Central memory CD8-positive, alpha-beta T cell (primary cell): ENCODE results near the gene MCOLN2.
"Not testable (repeated sequence)": the region's sequence is repeated elsewhere in the genome, so short reads cannot be mapped to it uniquely, and the experiment has no call there.

Source experiments
- ATAC-seq: fragments of 150-1000 bp; cut with Tn5 transposase; replicated peaks from 2 replicates; pipeline ENCODE4 v1.10.0; 2022; ENCODE audit warnings: mild to moderate bottlenecking, moderate FRiP score, moderate number of reproducible peaks; ENCODE audit not compliant: poor library complexity, severe bottlenecking; ENCODE audit errors: extremely low read depth
- DNase-seq, 2 donors: peaks; one replicate each; pipeline ENCODE4 v3.0.0; 2021; ENCODE audit warnings: low spot score in 2 of 2
- H3K27ac Mint-ChIP-seq: one replicate; pipeline ENCODE4 v1.8.0; 2022; ENCODE audit warnings: low read depth, mild to moderate bottlenecking, moderate library complexity, mixed read lengths
- H3K27me3 Mint-ChIP-seq: one replicate; pipeline ENCODE4 v1.8.0; 2022; ENCODE audit warnings: mixed read lengths
- H3K36me3 Mint-ChIP-seq: one replicate; pipeline ENCODE4 v1.8.0; 2022; ENCODE audit warnings: mild to moderate bottlenecking, moderate library complexity, mixed read lengths; ENCODE audit not compliant: insufficient read depth
- H3K4me1 Mint-ChIP-seq: one replicate; pipeline ENCODE4 v1.8.0; 2022; ENCODE audit warnings: mixed read lengths
- H3K4me3 Mint-ChIP-seq: one replicate; pipeline ENCODE4 v1.8.0; 2022; ENCODE audit warnings: mild to moderate bottlenecking, moderate library complexity, mixed read lengths
- H3K9me3 Mint-ChIP-seq: one replicate; pipeline ENCODE4 v1.8.0; 2022; ENCODE audit warnings: mixed read lengths

MCOLN2 gene

GRCh38 chr1:84929581-84929980, 67.3 kb downstream of the MCOLN2 start:
- Mint-ChIP-seq H3K4me1 (no peaks in the 10 kb centered on the region), H3K27me3 (no peaks in the 10 kb centered on the region), H3K9me3 (no peaks in the 10 kb centered on the region), H3K27ac (no peak overlapping the region), H3K36me3 (peaks cover 14% of the 10 kb centered on the region), H3K4me3 (no peak overlapping the region)
- ATAC-seq (no peak), DNase-seq (no peak)

GRCh38 chr1:84928979-84929378, 67.9 kb downstream of the MCOLN2 start:
- no peaks in the 10 kb centered on the region for H3K27me3 Mint-ChIP-seq
- no peak overlapping the region for H3K4me3 Mint-ChIP-seq
- no peak overlapping the region for H3K27ac Mint-ChIP-seq
- H3K36me3 Mint-ChIP-seq = peaks cover 14% of the 10 kb centered on the region
- ATAC-seq (no peak), DNase-seq (no peak)
- no peaks in the 10 kb centered on the region for H3K9me3 Mint-ChIP-seq
- H3K4me1 Mint-ChIP-seq = no peaks in the 10 kb centered on the region

- H3K27me3 Mint-ChIP-seq = peaks cover 13% of the 10 kb centered on the region
- ATAC-seq (no peak), DNase-seq (no peak)
- H3K27ac Mint-ChIP-seq = no peak overlapping the region
- no peaks in the 10 kb centered on the region for H3K9me3 Mint-ChIP-seq
- H3K36me3 Mint-ChIP-seq = peaks cover 6% of the 10 kb centered on the region
- no peak overlapping the region for H3K4me3 Mint-ChIP-seq
- no peaks in the 10 kb centered on the region for H3K4me1 Mint-ChIP-seq
Measured at GRCh38 chr1:84923317-84923716, 73.6 kb downstream of the MCOLN2 start.

- Mint-ChIP-seq H3K27ac (no peak overlapping the region), H3K4me1 (no peaks in the 10 kb centered on the region), H3K9me3 (no peaks in the 10 kb centered on the region), H3K4me3 (no peak overlapping the region), H3K36me3 (peaks cover 4% of the 10 kb centered on the region), H3K27me3 (peaks cover 21% of the 10 kb centered on the region)
- DNase-seq = no peak
- ATAC-seq = no peak
Measured at GRCh38 chr1:84920159-84920558, 76.8 kb downstream of the MCOLN2 start.

- Mint-ChIP-seq H3K9me3 (no peaks in the 10 kb centered on the region), H3K27me3 (peaks cover 21% of the 10 kb centered on the region), H3K36me3 (peaks cover 2% of the 10 kb centered on the region), H3K4me3 (no peak overlapping the region), H3K4me1 (no peaks in the 10 kb centered on the region), H3K27ac (no peak overlapping the region)
- ATAC-seq (no peak), DNase-seq (no peak)
Measured at GRCh38 chr1:84919461-84919970, 77.4 kb downstream of the MCOLN2 start.

GRCh38 chr1:84918726-84919336, 78.1 kb downstream of the MCOLN2 start:
- Mint-ChIP-seq H3K9me3 (no peaks in the 10 kb centered on the region), H3K4me1 (no peaks in the 10 kb centered on the region), H3K27me3 (peaks cover 21% of the 10 kb centered on the region), H3K36me3 (peaks cover 2% of the 10 kb centered on the region), H3K4me3 (no peak overlapping the region), H3K27ac (no peak overlapping the region)
- DNase-seq (no peak), ATAC-seq (no peak)

- H3K36me3 Mint-ChIP-seq = peaks cover 1% of the 10 kb centered on the region
- DNase-seq (no peak), ATAC-seq (no peak)
- no peaks in the 10 kb centered on the region for H3K9me3 Mint-ChIP-seq
- H3K27ac Mint-ChIP-seq = no peak overlapping the region
- H3K27me3 Mint-ChIP-seq = peaks cover 21% of the 10 kb centered on the region
- no peak overlapping the region for H3K4me3 Mint-ChIP-seq
- H3K4me1 Mint-ChIP-seq = no peaks in the 10 kb centered on the region
Measured at GRCh38 chr1:84916897-84917296, 80.0 kb downstream of the MCOLN2 start.

GRCh38 chr1:84913555-84913892, 83.4 kb downstream of the MCOLN2 start:
- no peaks in the 10 kb centered on the region for H3K9me3 Mint-ChIP-seq
- H3K4me3 Mint-ChIP-seq = no peak overlapping the region
- H3K36me3 Mint-ChIP-seq = peaks cover 1% of the 10 kb centered on the region
- no peaks in the 10 kb centered on the region for H3K4me1 Mint-ChIP-seq
- no peak for DNase-seq
- H3K27ac Mint-ChIP-seq = no peak overlapping the region
- no peak for ATAC-seq
- peaks cover 27% of the 10 kb centered on the region for H3K27me3 Mint-ChIP-seq

GRCh38 chr1:84912726-84913554, 84.0 kb downstream of the MCOLN2 start:
- peaks cover 1% of the 10 kb centered on the region for H3K36me3 Mint-ChIP-seq
- no peaks in the 10 kb centered on the region for H3K9me3 Mint-ChIP-seq
- H3K4me3 Mint-ChIP-seq = no peak overlapping the region
- DNase-seq (no peak), ATAC-seq (no peak)
- peaks cover 22% of the 10 kb centered on the region for H3K27me3 Mint-ChIP-seq
- H3K27ac Mint-ChIP-seq = no peak overlapping the region
- H3K4me1 Mint-ChIP-seq = no peaks in the 10 kb centered on the region

GRCh38 chr1:84908746-84909464, 88.0 kb downstream of the MCOLN2 start:
- H3K36me3 Mint-ChIP-seq, ATAC-seq, H3K9me3 Mint-ChIP-seq, DNase-seq, H3K4me3 Mint-ChIP-seq, H3K27ac Mint-ChIP-seq, H3K4me1 Mint-ChIP-seq: not testable (repeated sequence)
- peaks cover 48% of the 10 kb centered on the region for H3K27me3 Mint-ChIP-seq

GRCh38 chr1:84907095-84907827, 89.7 kb downstream of the MCOLN2 start:
- Mint-ChIP-seq H3K4me1 (no peaks in the 10 kb centered on the region), H3K36me3 (no peaks in the 10 kb centered on the region), H3K9me3 (peaks cover 2% of the 10 kb centered on the region), H3K4me3 (no peak overlapping the region), H3K27ac (no peak overlapping the region), H3K27me3 (peaks cover 48% of the 10 kb centered on the region)
- ATAC-seq (no peak), DNase-seq (no peak)

- not testable (repeated sequence) for H3K27ac Mint-ChIP-seq, H3K4me1 Mint-ChIP-seq, H3K9me3 Mint-ChIP-seq, DNase-seq, H3K4me3 Mint-ChIP-seq, H3K36me3 Mint-ChIP-seq, ATAC-seq
- peaks cover 49% of the 10 kb centered on the region for H3K27me3 Mint-ChIP-seq
Measured at GRCh38 chr1:84902727-84903126, 94.2 kb downstream of the MCOLN2 start.
